Upper lobe of left lung (tissue), 6 donors: ENCODE data around the gene NACC2. TPM values are rescaled to one million over a fixed set of nuclear protein-coding genes. Genes with fewer than 3 reads are reported as not detected.
A peak's percentile ranks its signal among the peaks of the same experiment; 100 is the strongest.

Experiments used
- ATAC-seq, 2 donors: fragments of 200-7000 bp; cut with Tn5 transposase; one replicate each; pipeline ENCODE4 v1.9.1; 2022; ENCODE audit warnings: mild to moderate bottlenecking in 2 of 2, moderate library complexity in 2 of 2; ENCODE audit not compliant: low FRiP score in 2 of 2
- DNase-seq, 2 donors: peaks; one replicate each; pipeline ENCODE4 v3.0.0-alpha.2; 2019 to 2020
- H3K27ac ChIP-seq, 4 donors: fragments of 200-600 bp; sonication (generic); one replicate each; pipeline ENCODE4 v1.5.1; 2016 to 2019
- H3K27me3 ChIP-seq, 4 donors: fragments of 200-600 bp; sonication (generic); one replicate each; pipeline ENCODE4 v1.5.1; 2017 to 2019
- H3K36me3 ChIP-seq, 4 donors: fragments of 200-600 bp; sonication (generic); one replicate each; pipeline ENCODE4 v1.5.1; 2016 to 2019
- H3K4me1 ChIP-seq, 4 donors: fragments of 200-600 bp; sonication (generic); one replicate each; pipeline ENCODE4 v1.5.1; 2018 to 2019
- H3K4me3 ChIP-seq, 4 donors: fragments of 200-600 bp; sonication (generic); one replicate each; pipeline ENCODE4 v1.5.1; 2017 to 2019; ENCODE audit warnings: mild to moderate bottlenecking in 2 of 4, moderate library complexity in 1 of 4
- H3K9me3 ChIP-seq, 4 donors: fragments of 200-600 bp; sonication (generic); one replicate each; pipeline ENCODE4 v1.5.1; 2018 to 2019
- EP300 ChIP-seq, 4 donors: sonication (generic); formaldehyde crosslinking; IDR thresholded peaks; one replicate each; pipeline ENCODE4 v1.5.1; 2017; ENCODE audit warnings: antibody characterized with exemption in 4 of 4, control low read depth in 2 of 4
- POLR2A ChIP-seq, 4 donors: fragments of 450-650 bp; IDR thresholded peaks; one replicate each; pipeline ENCODE4 v1.5.1; 2016 to 2017; ENCODE audit warnings: antibody characterized with exemption in 4 of 4, mild to moderate bottlenecking in 2 of 4
- POLR2AphosphoS5 ChIP-seq, 2 donors: sonication (generic); formaldehyde crosslinking; IDR thresholded peaks; one replicate each; pipeline ENCODE4 v1.5.1; 2017; ENCODE audit warnings: antibody characterized with exemption in 2 of 2
- WGBS, 2 donors: methylation state at CpG; one replicate each; pipeline ENCODE4 v1.1.5; 2017 to 2018; 5-methylcytosine and 5-hydroxymethylcytosine counted together
- total RNA-seq, 6 donors: library from RNA; depleted of rRNA in 4 of 6; stranded (reverse); fragments of >200 nt in 4 of 6; gene quantifications; one replicate each; pipeline versions ENCODE4 v1.1.0 to v1.2.1, GENCODE V29; 2016 to 2021
- TF ChIP-seq, protein P1 (sequence below), 6 experiments: fragments of 450-650 bp in 4 of 6; fragments of 200-600 bp in 2 of 6; sonication (generic) in 2 of 6; IDR thresholded peaks; one replicate each; pipeline ENCODE4 v1.5.1; 2016 to 2019; ENCODE audit warnings: antibody characterized with exemption in 6 of 6
- donor health status: DM: no; HTN: no; CAD: no; lungs with moderate emphysema.
- donor health status: DM: no; HTN: yes; CAD: no; lungs with severe emphysema.

Gene NACC2
- total RNA-seq, 6 donors from 2014 or later, result 16.8 to 38.4 (median 31.3) TPM

DNA sequence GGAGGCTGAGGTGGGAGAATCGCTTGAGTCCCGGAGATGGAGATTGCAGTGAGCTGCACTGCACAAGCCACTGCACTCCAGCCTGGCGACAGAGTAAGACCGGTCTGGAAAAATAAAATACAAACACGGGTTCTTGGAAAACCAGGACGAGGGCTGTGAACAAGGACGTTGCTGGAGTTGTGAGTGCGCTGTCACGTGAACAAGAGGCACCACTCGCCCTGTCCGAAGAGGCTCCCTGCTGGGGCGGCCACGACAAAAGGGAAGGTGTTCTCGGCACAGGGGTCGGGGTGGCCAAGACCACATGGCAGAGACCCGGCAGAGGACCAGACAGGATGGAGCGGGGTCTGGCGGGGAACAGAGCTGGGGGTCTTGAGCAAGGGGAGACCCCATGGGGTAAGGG, 103.3 kb downstream of the NACC2 start:
- Histone ChIP-seq H3K4me1 (peaks cover 48 to 65% (median 59%) of the 10 kb centered on the region in 4 donors), H3K9me3 (no peaks in the 10 kb centered on the region), H3K4me3 (no peak overlapping the region), H3K36me3 (no peaks in the 10 kb centered on the region), H3K27ac (peak overlapping the region; percentile 84 to 95 (median 88)), H3K27me3 (no peaks in the 10 kb centered on the region)
- TF ChIP-seq, protein P1, sequence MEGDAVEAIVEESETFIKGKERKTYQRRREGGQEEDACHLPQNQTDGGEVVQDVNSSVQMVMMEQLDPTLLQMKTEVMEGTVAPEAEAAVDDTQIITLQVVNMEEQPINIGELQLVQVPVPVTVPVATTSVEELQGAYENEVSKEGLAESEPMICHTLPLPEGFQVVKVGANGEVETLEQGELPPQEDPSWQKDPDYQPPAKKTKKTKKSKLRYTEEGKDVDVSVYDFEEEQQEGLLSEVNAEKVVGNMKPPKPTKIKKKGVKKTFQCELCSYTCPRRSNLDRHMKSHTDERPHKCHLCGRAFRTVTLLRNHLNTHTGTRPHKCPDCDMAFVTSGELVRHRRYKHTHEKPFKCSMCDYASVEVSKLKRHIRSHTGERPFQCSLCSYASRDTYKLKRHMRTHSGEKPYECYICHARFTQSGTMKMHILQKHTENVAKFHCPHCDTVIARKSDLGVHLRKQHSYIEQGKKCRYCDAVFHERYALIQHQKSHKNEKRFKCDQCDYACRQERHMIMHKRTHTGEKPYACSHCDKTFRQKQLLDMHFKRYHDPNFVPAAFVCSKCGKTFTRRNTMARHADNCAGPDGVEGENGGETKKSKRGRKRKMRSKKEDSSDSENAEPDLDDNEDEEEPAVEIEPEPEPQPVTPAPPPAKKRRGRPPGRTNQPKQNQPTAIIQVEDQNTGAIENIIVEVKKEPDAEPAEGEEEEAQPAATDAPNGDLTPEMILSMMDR (IDR thresholded peaks at IDR 0.05), result no peak
- TF ChIP-seq POLR2A (IDR thresholded peaks at IDR 0.05) (no peak), EP300 (IDR thresholded peaks at IDR 0.05) (no peak), POLR2AphosphoS5 (IDR thresholded peaks at IDR 0.05) (no peak)
- 71 to 84% methylated on average over 18 of the region's 18 CpGs for WGBS, 2 donors
- no peak for DNase-seq
- no peak for ATAC-seq

DNA sequence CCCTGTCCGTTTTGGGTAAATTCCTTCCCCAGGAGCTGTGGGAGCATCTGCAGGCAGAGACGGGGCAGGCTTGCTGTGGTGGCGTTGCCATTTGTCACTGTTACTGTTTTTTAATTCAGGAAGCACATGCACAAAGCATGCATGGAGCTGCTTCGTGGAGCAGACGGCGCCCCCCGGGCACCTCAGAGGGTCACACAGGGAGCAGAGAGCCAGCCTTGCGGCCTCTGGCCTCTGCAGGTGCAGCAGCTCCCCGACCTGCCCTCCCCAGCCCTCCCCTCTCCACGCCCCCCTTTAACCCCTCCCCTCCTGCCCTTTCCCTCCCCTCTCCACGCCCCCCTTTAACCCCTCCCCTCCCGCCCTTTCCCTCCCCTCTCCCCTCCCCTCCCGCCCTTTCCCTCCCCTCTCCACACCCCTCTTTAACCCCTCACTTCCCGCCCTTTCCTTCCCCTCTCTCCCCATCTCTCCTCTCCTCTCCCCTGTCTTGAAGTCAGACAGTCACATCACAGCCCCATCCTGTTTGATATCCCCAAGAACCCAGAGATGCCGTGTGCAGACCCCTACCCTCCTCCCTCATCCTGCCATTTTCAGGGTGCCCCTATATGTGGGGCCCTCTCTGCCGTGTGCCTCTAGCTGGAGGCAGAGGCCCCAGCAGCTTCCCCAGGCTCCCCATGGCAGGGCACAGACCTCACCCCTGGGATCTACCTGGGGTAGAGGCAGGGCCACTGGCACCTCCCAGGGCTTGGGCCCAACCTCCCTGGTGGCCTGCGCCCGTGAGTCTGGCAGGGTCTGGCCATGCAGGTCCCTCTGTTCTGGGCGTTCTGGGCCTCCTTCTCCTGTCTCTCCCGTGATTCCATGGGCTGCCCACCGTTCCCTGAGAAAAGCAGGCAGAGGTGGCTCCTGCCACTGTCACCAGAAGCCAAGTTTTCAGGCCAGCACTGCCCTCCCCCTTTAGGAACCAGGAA, 104.3 kb downstream of the NACC2 start:
- Histone ChIP-seq H3K9me3 (no peaks in the 10 kb centered on the region), H3K4me1 (peaks cover 48 to 60% (median 58%) of the 10 kb centered on the region in 4 donors), H3K36me3 (no peaks in the 10 kb centered on the region), H3K4me3 (peak overlapping the region; percentile 1 to 31 (median 16)), H3K27me3 (no peaks in the 10 kb centered on the region), H3K27ac (peak overlapping the region; percentile 52 to 95 (median 87))
- TF ChIP-seq EP300 (IDR thresholded peaks at IDR 0.05) (no peak), POLR2A (IDR thresholded peaks at IDR 0.05) (no peak), POLR2AphosphoS5 (IDR thresholded peaks at IDR 0.05) (no peak)
- TF ChIP-seq, protein P1 (IDR thresholded peaks at IDR 0.05), result no peak
- 31 to 32% methylated on average over 5 to 15 of the region's 21 CpGs for WGBS, 2 donors
- DNase-seq, result peak; percentile 31 to 71
- ATAC-seq, result peak; percentile 32 to 68

DNA sequence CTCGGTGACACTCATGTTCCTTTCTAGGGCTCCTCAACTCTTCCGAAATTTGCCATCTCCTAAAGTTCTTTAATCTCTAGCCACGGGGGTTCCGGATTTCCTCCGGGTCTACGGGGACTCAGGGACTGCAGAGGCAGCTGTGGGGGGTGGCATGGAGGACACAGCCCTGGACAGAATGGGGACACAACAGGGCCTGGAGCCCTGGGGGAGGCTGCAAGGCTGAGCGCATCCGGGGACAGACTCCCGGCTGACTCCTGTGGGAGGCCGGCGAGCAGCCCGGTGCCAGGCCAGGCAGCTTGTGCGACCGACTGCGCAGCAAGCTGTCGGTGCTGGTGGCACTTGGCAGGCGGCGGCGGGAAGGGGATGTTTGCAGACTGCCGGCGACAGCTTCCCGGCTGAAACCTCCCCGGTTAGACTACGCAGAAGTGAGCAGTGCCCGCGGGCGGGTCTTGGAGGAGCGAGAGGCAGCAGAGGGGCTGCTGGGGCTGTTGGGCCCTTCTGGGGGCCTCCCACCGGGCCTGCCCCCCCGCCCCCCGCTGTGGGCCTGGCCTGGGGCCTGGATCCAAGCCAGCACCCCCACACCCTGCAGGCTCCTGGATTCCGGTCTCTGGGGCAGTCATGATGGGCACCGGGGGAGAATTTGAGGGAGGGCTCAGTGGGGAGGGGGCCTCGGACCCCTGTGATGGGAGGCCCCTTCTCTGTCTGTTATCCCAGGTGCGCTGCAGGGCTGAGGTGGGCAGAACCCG, 105.2 kb downstream of the NACC2 start:
- 28 to 31% methylated on average over 6 to 29 of the region's 36 CpGs for WGBS, 2 donors
- ATAC-seq (no peak), DNase-seq (peak; percentile 38 to 87)
- TF ChIP-seq, protein P1 (IDR thresholded peaks at IDR 0.05), result no peak
- no peak for TF ChIP-seq POLR2AphosphoS5 (IDR thresholded peaks at IDR 0.05)
- TF ChIP-seq POLR2A (IDR thresholded peaks at IDR 0.05), result no peak
- TF ChIP-seq EP300 (IDR thresholded peaks at IDR 0.05), result no peak
- no peaks in the 10 kb centered on the region for H3K36me3 ChIP-seq
- H3K27me3 ChIP-seq, result no peaks in the 10 kb centered on the region
- no peaks in the 10 kb centered on the region for H3K9me3 ChIP-seq
- peak overlapping the region in 3 of 4 donors; percentile 50 to 95 (median 64) for H3K27ac ChIP-seq
- peak overlapping the region; percentile 1 to 31 (median 16) for H3K4me3 ChIP-seq
- H3K4me1 ChIP-seq, result peaks cover 48 to 58% (median 56%) of the 10 kb centered on the region in 4 donors

DNA sequence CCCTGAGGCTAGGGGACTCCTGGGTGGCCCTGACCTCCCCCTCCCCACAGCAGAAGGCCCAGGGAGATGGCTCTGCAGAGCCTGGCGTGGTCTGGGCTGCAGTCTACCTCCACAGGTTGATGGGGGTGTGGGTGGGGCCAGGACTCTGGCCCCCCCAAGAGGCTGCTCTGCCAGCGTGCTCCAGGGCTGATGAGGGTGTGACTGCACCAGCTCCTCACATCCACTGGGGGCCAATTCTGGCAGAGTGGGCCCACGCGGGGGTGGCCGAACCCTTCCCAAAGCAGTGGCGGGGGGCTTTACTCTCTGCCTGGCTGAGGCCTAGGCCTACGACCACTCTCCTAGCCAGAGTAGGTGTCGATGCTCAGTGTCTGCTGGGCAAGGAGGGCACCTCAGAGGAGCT, 105.9 kb downstream of the NACC2 start:
- Histone ChIP-seq H3K27me3 (no peaks in the 10 kb centered on the region), H3K36me3 (no peaks in the 10 kb centered on the region), H3K4me3 (no peak overlapping the region), H3K9me3 (no peaks in the 10 kb centered on the region), H3K4me1 (peaks cover 43 to 51% (median 50%) of the 10 kb centered on the region in 4 donors), H3K27ac (peak overlapping the region in 2 of 4 donors; percentile 64 to 95)
- peak in 1 of 2 donors; percentile 58 for DNase-seq
- ATAC-seq, result no peak
- TF ChIP-seq POLR2A (IDR thresholded peaks at IDR 0.05) (no peak), POLR2AphosphoS5 (IDR thresholded peaks at IDR 0.05) (no peak), EP300 (IDR thresholded peaks at IDR 0.05) (no peak)
- TF ChIP-seq, protein P1 (IDR thresholded peaks at IDR 0.05), result no peak
- WGBS, 2 donors, result 70 to 100% methylated on average over 2 to 5 of the region's 8 CpGs
